ENCODE measurements around the gene LRRC63. TPM values are rescaled to one million over a fixed set of nuclear protein-coding genes. Genes with fewer than 3 reads are reported as not detected.
"Not testable (repeated sequence)": the region's sequence is repeated elsewhere in the genome, so short reads cannot be mapped to it uniquely, and the experiment has no call there.

LRRC63 gene
- total RNA-seq (1 to 10 TPM in 1 of 2 donors, under 1 TPM in 1; 0.83 to 1.1 TPM), polyA plus RNA-seq (under 1 TPM; 0.13 to 0.18 TPM)
- long read RNA-seq, donor 1 = 0 reads
- long read RNA-seq, donor 2 = 0 reads
- long read RNA-seq, donor 3 = 0 reads
- long read RNA-seq, donor 4 = 0 reads
- long read RNA-seq, donor 5 = 0 reads

- Histone ChIP-seq H3K36me3 (ENCODE audit: control insufficient read depth in 4 of 4, insufficient read depth in 4 of 4, low read length in 4 of 4) (no peaks in the 10 kb centered on the region), H3K9ac (ENCODE audit: insufficient read depth in 1 of 2, low read length in 2 of 2) (peak within 1 kb of the TSS in 1 of 2 donors; percentile 51), H3K4me1 (ENCODE audit: control insufficient read depth in 5 of 5, insufficient read depth in 5 of 5, low read length in 5 of 5) (peaks cover 0 to 12% (median 0%) of the 10 kb centered on the region in 5 donors), H3K27me3 (ENCODE audit: control insufficient read depth in 3 of 3, insufficient read depth in 3 of 3, low read length in 2 of 3) (peaks cover 0 to 13% (median 13%) of the 10 kb centered on the region in 3 donors), H3K27ac (ENCODE audit: low read depth in 1 of 2, low read length in 1 of 2) (no peak within 1 kb of the TSS), H3K9me3 (ENCODE audit: control insufficient read depth in 4 of 4, insufficient read depth in 3 of 4, low read length in 3 of 4) (no peaks in the 10 kb centered on the region), H3K4me3 (peak within 1 kb of the TSS; percentile 34)
- ATAC-seq (ENCODE audit: insufficient read depth, low FRiP score) (peak; percentile 98), DNase-seq (peak; percentile 56 to 74 (median 72))
- 1 to 3% methylated on average over 51 to 53 of the region's 53 CpGs for WGBS, 2 donors
- TF ChIP-seq CTCF (IDR thresholded peaks at IDR 0.05; ENCODE audit: control extremely low read depth, extremely low read depth) = no peak
Measured at GRCh38 chr13:46211483-46212351, at the start of gene LRRC63. Gene LRRC63 (plus strand): TSS chr13:46211928. CDS start chr13:46213035, 1,107 bp downstream.

- H3K27ac ChIP-seq (ENCODE audit: low read depth in 1 of 2, low read length in 1 of 2); H3K9me3 ChIP-seq (ENCODE audit: control insufficient read depth in 4 of 4, insufficient read depth in 3 of 4, low read length in 3 of 4); H3K4me3 ChIP-seq; H3K4me1 ChIP-seq (ENCODE audit: control insufficient read depth in 5 of 5, insufficient read depth in 5 of 5, low read length in 5 of 5); H3K27me3 ChIP-seq (ENCODE audit: control insufficient read depth in 3 of 3, insufficient read depth in 3 of 3, low read length in 2 of 3); ATAC-seq (ENCODE audit: insufficient read depth, low FRiP score); H3K36me3 ChIP-seq (ENCODE audit: control insufficient read depth in 4 of 4, insufficient read depth in 4 of 4, low read length in 4 of 4); DNase-seq; H3K9ac ChIP-seq (ENCODE audit: insufficient read depth in 1 of 2, low read length in 2 of 2): not testable (repeated sequence)
- 95 to 96% methylated on average over 28 to 36 of the region's 36 CpGs for WGBS, 2 donors
Measured at GRCh38 chr13:46162741-46163140, 49.0 kb upstream of the LRRC63 start.

GRCh38 chr13:46164661-46165060, 47.1 kb upstream of the LRRC63 start:
- Histone ChIP-seq H3K4me3 (no peak overlapping the region), H3K27me3 (ENCODE audit: control insufficient read depth in 3 of 3, insufficient read depth in 3 of 3, low read length in 2 of 3) (peaks cover 0 to 3% (median 2%) of the 10 kb centered on the region in 3 donors), H3K4me1 (ENCODE audit: control insufficient read depth in 5 of 5, insufficient read depth in 5 of 5, low read length in 5 of 5) (peaks cover 0 to 2% (median 0%) of the 10 kb centered on the region in 5 donors), H3K36me3 (ENCODE audit: control insufficient read depth in 4 of 4, insufficient read depth in 4 of 4, low read length in 4 of 4) (no peaks in the 10 kb centered on the region), H3K9me3 (ENCODE audit: control insufficient read depth in 4 of 4, insufficient read depth in 3 of 4, low read length in 3 of 4) (peaks cover 0 to 2% (median 0%) of the 10 kb centered on the region in 4 donors), H3K27ac (ENCODE audit: low read depth in 1 of 2, low read length in 1 of 2) (no peak overlapping the region), H3K9ac (ENCODE audit: insufficient read depth in 1 of 2, low read length in 2 of 2) (no peak overlapping the region)
- no peak for ATAC-seq (ENCODE audit: insufficient read depth, low FRiP score)
- DNase-seq = no peak
- TF ChIP-seq CTCF (IDR thresholded peaks at IDR 0.05; ENCODE audit: control extremely low read depth, extremely low read depth) = no peak

GRCh38 chr13:46165485-46166223, 46.1 kb upstream of the LRRC63 start:
- Histone ChIP-seq H3K9ac (ENCODE audit: insufficient read depth in 1 of 2, low read length in 2 of 2) (no peak overlapping the region), H3K9me3 (ENCODE audit: control insufficient read depth in 4 of 4, insufficient read depth in 3 of 4, low read length in 3 of 4) (no peaks in the 10 kb centered on the region), H3K4me3 (no peak overlapping the region), H3K4me1 (ENCODE audit: control insufficient read depth in 5 of 5, insufficient read depth in 5 of 5, low read length in 5 of 5) (peaks cover 0 to 5% (median 2%) of the 10 kb centered on the region in 5 donors), H3K27me3 (ENCODE audit: control insufficient read depth in 3 of 3, insufficient read depth in 3 of 3, low read length in 2 of 3) (peaks cover 0 to 3% (median 2%) of the 10 kb centered on the region in 3 donors), H3K27ac (ENCODE audit: low read depth in 1 of 2, low read length in 1 of 2) (no peak overlapping the region), H3K36me3 (ENCODE audit: control insufficient read depth in 4 of 4, insufficient read depth in 4 of 4, low read length in 4 of 4) (no peaks in the 10 kb centered on the region)
- no peak for TF ChIP-seq CTCF (IDR thresholded peaks at IDR 0.05; ENCODE audit: control extremely low read depth, extremely low read depth)
- DNase-seq (no peak), ATAC-seq (ENCODE audit: insufficient read depth, low FRiP score) (no peak)
- WGBS, 2 donors = 32 to 38% methylated on average over 5 of the region's 5 CpGs

Measured in lung (tissue), 16 donors.